GM12873 (cell line): ENCODE measurements around the gene AXIN2.

Source experiments
- TF ChIP-seq, protein P1 (sequence below): IDR thresholded peaks from 2 replicates; pipeline ENCODE4 v1.5.1; 2012; ENCODE audit warnings: low read depth, mild to moderate bottlenecking, moderate library complexity, low read length, control low read depth; ENCODE audit not compliant: insufficient read depth; ENCODE audit errors: missing control alignments

AXIN2 gene

DNA sequence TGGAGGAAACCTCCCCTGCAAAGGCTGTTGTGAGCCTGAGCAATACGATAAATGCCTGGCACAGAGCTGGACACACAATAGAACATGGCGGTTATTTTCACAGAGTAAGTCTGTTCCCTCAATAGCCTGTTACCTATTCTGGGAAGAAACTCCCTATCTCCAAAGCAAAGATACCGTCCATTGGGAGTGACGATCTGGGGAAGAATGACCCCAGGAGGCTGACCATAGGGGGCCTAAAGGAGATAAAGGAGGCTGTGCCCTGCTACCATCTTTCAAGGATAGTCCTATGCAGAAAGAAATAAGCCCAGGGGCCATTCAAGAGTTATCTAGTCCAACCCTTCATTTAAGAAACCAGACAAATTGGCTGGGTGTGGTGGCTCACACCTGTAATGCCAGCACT is 4.1 kb upstream of the AXIN2 start:
- TF ChIP-seq, protein P1, sequence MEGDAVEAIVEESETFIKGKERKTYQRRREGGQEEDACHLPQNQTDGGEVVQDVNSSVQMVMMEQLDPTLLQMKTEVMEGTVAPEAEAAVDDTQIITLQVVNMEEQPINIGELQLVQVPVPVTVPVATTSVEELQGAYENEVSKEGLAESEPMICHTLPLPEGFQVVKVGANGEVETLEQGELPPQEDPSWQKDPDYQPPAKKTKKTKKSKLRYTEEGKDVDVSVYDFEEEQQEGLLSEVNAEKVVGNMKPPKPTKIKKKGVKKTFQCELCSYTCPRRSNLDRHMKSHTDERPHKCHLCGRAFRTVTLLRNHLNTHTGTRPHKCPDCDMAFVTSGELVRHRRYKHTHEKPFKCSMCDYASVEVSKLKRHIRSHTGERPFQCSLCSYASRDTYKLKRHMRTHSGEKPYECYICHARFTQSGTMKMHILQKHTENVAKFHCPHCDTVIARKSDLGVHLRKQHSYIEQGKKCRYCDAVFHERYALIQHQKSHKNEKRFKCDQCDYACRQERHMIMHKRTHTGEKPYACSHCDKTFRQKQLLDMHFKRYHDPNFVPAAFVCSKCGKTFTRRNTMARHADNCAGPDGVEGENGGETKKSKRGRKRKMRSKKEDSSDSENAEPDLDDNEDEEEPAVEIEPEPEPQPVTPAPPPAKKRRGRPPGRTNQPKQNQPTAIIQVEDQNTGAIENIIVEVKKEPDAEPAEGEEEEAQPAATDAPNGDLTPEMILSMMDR = no peak

- TF ChIP-seq, protein P1 = no peak
Observed at GRCh38 chr17:65564793-65565192, 3.3 kb upstream of the AXIN2 start.

GRCh38 chr17:65562206-65562531 is 721 bp upstream of the AXIN2 start:
- TF ChIP-seq, protein P1 = no peak

- TF ChIP-seq, protein P1 = no peak
Observed at GRCh38 chr17:65560628-65561451, 608 bp downstream of the AXIN2 start.

GRCh38 chr17:65559804-65560627 is 1.4 kb downstream of the AXIN2 start:
- TF ChIP-seq, protein P1 = no peak

- TF ChIP-seq, protein P1 = no peak
Observed at GRCh38 chr17:65559461-65559803, 2.0 kb downstream of the AXIN2 start.

GRCh38 chr17:65558683-65559460 is 2.6 kb downstream of the AXIN2 start:
- TF ChIP-seq, protein P1 = no peak
